H9 (cell line): ENCODE results near the gene ILF3. TPM values are rescaled to one million over a fixed set of nuclear protein-coding genes. Genes with fewer than 3 reads are reported as not detected.

Experiments used
- DNase-seq: peaks from one replicate; pipeline ENCODE4 v3.0.0-alpha.2; 2017
- H2AFZ ChIP-seq: one replicate; pipeline ENCODE4 v1.6.1; 2013; ENCODE audit warnings: mild to moderate bottlenecking, low read length, control low read depth, moderate library complexity
- H2AK5ac ChIP-seq: 2 replicates; pipeline ENCODE4 v1.6.1; 2013; ENCODE audit warnings: low read length, control low read depth, mixed read lengths; ENCODE audit not compliant: insufficient read length
- H2BK120ac ChIP-seq: one replicate; pipeline ENCODE4 v1.6.1; 2013; ENCODE audit warnings: low read depth, mild to moderate bottlenecking, low read length, control low read depth, inconsistent platforms; ENCODE audit not compliant: poor library complexity, severe bottlenecking
- H2BK12ac ChIP-seq: 2 replicates; pipeline ENCODE4 v1.6.1; 2013; ENCODE audit warnings: low read length, control low read depth, mixed read lengths, low read depth; ENCODE audit not compliant: insufficient read length
- H2BK15ac ChIP-seq: 2 replicates; pipeline ENCODE4 v1.6.1; 2013; ENCODE audit warnings: low read depth, low read length, control low read depth
- H2BK20ac ChIP-seq: one replicate; pipeline ENCODE4 v1.6.1; 2013; ENCODE audit warnings: low read depth, mild to moderate bottlenecking, low read length, control low read depth, inconsistent platforms; ENCODE audit not compliant: poor library complexity, severe bottlenecking
- H2BK5ac ChIP-seq: 2 replicates; pipeline ENCODE4 v1.6.1; 2013; ENCODE audit warnings: low read length, control low read depth, mixed read lengths; ENCODE audit not compliant: insufficient read length
- H3K14ac ChIP-seq: 2 replicates; pipeline ENCODE4 v1.6.1; 2013; ENCODE audit warnings: low read length, control low read depth; ENCODE audit not compliant: insufficient read depth
- H3K18ac ChIP-seq: 2 replicates; pipeline ENCODE4 v1.6.1; 2013; ENCODE audit warnings: low read depth, mild to moderate bottlenecking, mixed read lengths, low read length, control low read depth; ENCODE audit not compliant: insufficient read length
- H3K23ac ChIP-seq: 2 replicates; pipeline ENCODE4 v1.6.1; 2013; ENCODE audit warnings: low read length, control low read depth, mixed read lengths, low read depth; ENCODE audit not compliant: insufficient read length
- H3K23me2 ChIP-seq: 2 replicates; pipeline ENCODE4 v1.6.1; 2013; ENCODE audit warnings: low read depth, mild to moderate bottlenecking, mixed read lengths, low read length, control low read depth; ENCODE audit not compliant: insufficient read length, poor library complexity, severe bottlenecking
- H3K27ac ChIP-seq: 2 replicates; pipeline ENCODE4 v1.5.1; 2013; ENCODE audit warnings: low read length, control low read depth, mixed read lengths, low read depth; ENCODE audit not compliant: insufficient read length
- H3K27me3 ChIP-seq: 2 replicates; pipeline ENCODE4 v1.6.1; 2013; ENCODE audit warnings: low read length, control low read depth, inconsistent platforms; ENCODE audit not compliant: insufficient read depth
- H3K4ac ChIP-seq: 2 replicates; pipeline ENCODE4 v1.6.1; 2013; ENCODE audit warnings: low read depth, mild to moderate bottlenecking, control low read depth, inconsistent platforms, low read length, moderate library complexity
- H3K4me1 ChIP-seq: 2 replicates; pipeline ENCODE4 v1.6.1; 2013; ENCODE audit warnings: low read length, control low read depth, inconsistent platforms; ENCODE audit not compliant: insufficient read depth
- H3K4me2 ChIP-seq: 2 replicates; pipeline ENCODE4 v1.6.1; 2013; ENCODE audit warnings: low read length, control low read depth, mixed read lengths; ENCODE audit not compliant: insufficient read length, insufficient read depth
- H3K56ac ChIP-seq: 2 replicates; pipeline ENCODE4 v1.6.1; 2013; ENCODE audit warnings: low read depth, mild to moderate bottlenecking, mixed read lengths, low read length, control low read depth; ENCODE audit not compliant: insufficient read length
- H3K79me1 ChIP-seq: 2 replicates; pipeline ENCODE4 v1.6.1; 2013; ENCODE audit warnings: low read depth, mild to moderate bottlenecking, moderate library complexity, low read length, control low read depth, inconsistent platforms; ENCODE audit not compliant: insufficient read depth, poor library complexity, severe bottlenecking
- H3K79me2 ChIP-seq: 2 replicates; pipeline ENCODE4 v1.6.1; 2013; ENCODE audit warnings: low read length, control low read depth, inconsistent platforms; ENCODE audit not compliant: insufficient read depth
- H3K9ac ChIP-seq: 2 replicates; pipeline ENCODE4 v1.6.1; 2013; ENCODE audit warnings: low read length, control low read depth, mixed read lengths; ENCODE audit not compliant: insufficient read length; ENCODE audit errors: extremely low read depth
- H3K9me3 ChIP-seq: one replicate; pipeline ENCODE4 v1.6.1; 2013; ENCODE audit warnings: low read depth, low read length, inconsistent platforms; ENCODE audit not compliant: control insufficient read depth
- H3T11ph ChIP-seq: one replicate; pipeline ENCODE4 v1.6.1; 2013; ENCODE audit warnings: mild to moderate bottlenecking, low read length, control low read depth, inconsistent platforms
- H4K20me1 ChIP-seq: one replicate; pipeline ENCODE4 v1.6.1; 2013; ENCODE audit not compliant: control insufficient read depth, insufficient read length, insufficient read depth
- H4K5ac ChIP-seq: 2 replicates; pipeline ENCODE4 v1.6.1; 2013; ENCODE audit warnings: low read depth, mild to moderate bottlenecking, mixed read lengths, low read length, control low read depth; ENCODE audit not compliant: insufficient read length
- H4K8ac ChIP-seq: replicated peaks from 2 replicates; pipeline ENCODE4 v1.6.1; 2013; ENCODE audit warnings: low read length, control low read depth, mixed read lengths, low read depth; ENCODE audit not compliant: insufficient read length
- H4K91ac ChIP-seq: 2 replicates; pipeline ENCODE4 v1.6.1; 2013; ENCODE audit warnings: low read depth, mild to moderate bottlenecking, moderate library complexity, mixed read lengths, low read length, control low read depth; ENCODE audit not compliant: insufficient read length
- H3K27ac Mint-ChIP-seq, 3 experiments: 2 replicates in 2 of 3; 3 replicates in 1 of 3; pipeline ENCODE4 v1.8.0; 2020 to 2021; ENCODE audit warnings: mixed read lengths in 3 of 3, mild to moderate bottlenecking in 1 of 3, moderate library complexity in 1 of 3
- H3K27me3 Mint-ChIP-seq: 2 replicates; pipeline ENCODE4 v1.8.0; 2021; ENCODE audit warnings: low read depth, mild to moderate bottlenecking, moderate library complexity, mixed read lengths
- H3K36me3 Mint-ChIP-seq, 3 experiments: 2 replicates in 2 of 3; 3 replicates in 1 of 3; pipeline ENCODE4 v1.8.0; 2020 to 2021; ENCODE audit warnings: low read depth in 3 of 3, mixed read lengths in 3 of 3; ENCODE audit not compliant: insufficient read depth in 1 of 3
- H3K4me1 Mint-ChIP-seq, 2 experiments: 2 replicates each; pipeline ENCODE4 v1.8.0; 2020; ENCODE audit warnings: mixed read lengths in 2 of 2
- H3K4me3 Mint-ChIP-seq, 2 experiments: 2 replicates in 1 of 2; 3 replicates in 1 of 2; pipeline ENCODE4 v1.8.0; 2020 to 2021; ENCODE audit warnings: mild to moderate bottlenecking in 2 of 2, mixed read lengths in 2 of 2, moderate library complexity in 1 of 2
- H3K9me3 Mint-ChIP-seq, 2 experiments: 2 replicates in 1 of 2; 3 replicates in 1 of 2; pipeline ENCODE4 v1.8.0; 2020; ENCODE audit warnings: mild to moderate bottlenecking in 2 of 2, mixed read lengths in 2 of 2, moderate library complexity in 1 of 2
- WGBS: extraction: QIAGEN DNeasy Blood & Tissue Kit; methylation state at CpG from one replicate; pipeline ENCODE4 v1.1.7; 2013; ENCODE audit warnings: missing lambda C conversion rate, low lambda C conversion rate, mixed read lengths; ENCODE audit not compliant: insufficient read length; ENCODE audit errors: extremely low coverage; 5-methylcytosine and 5-hydroxymethylcytosine counted together
- total RNA-seq: library from RNA; stranded (reverse); gene quantifications from 2 replicates; pipeline ENCODE4 v1.2.1, GENCODE V29; 2021
- TF ChIP-seq, protein P1 (sequence below): fragments of 200-600 bp; sonication (generic); conservative IDR thresholded peaks from 3 replicates; pipeline ENCODE4 v1.8.0; 2021; ENCODE audit warnings: antibody characterized with exemption, mild to moderate bottlenecking

The ILF3 gene
- total RNA-seq, 1 experiment from 2014 or later: 841 TPM

GRCh38 chr19:10617409-10618121, 36.6 kb upstream of the ILF3 start:
- H3K56ac ChIP-seq: no peak overlapping the region
- H4K20me1 ChIP-seq: no peaks in the 10 kb centered on the region
- Mint-ChIP-seq H3K27ac (no peak overlapping the region), H3K9me3 (no peaks in the 10 kb centered on the region), H3K36me3 (peaks cover 2 to 11% (median 5%) of the 10 kb centered on the region in 3 experiments; a peak in 6 of 7 replicates), H3K4me3 (no peak overlapping the region; a peak in 1 of 5 replicates), H3K4me1 (no peaks in the 10 kb centered on the region), H3K27me3 (no peaks in the 10 kb centered on the region)
- no peak overlapping the region for H4K8ac ChIP-seq
- H2BK120ac ChIP-seq: no peak overlapping the region
- H2BK20ac ChIP-seq: no peak overlapping the region
- H3K9me3 ChIP-seq: no peaks in the 10 kb centered on the region
- no peak overlapping the region for H2BK5ac ChIP-seq
- no peak overlapping the region for H3K18ac ChIP-seq
- no peak overlapping the region for H4K91ac ChIP-seq
- H2BK12ac ChIP-seq: no peak overlapping the region
- H3K79me1 ChIP-seq: no peaks in the 10 kb centered on the region
- H2BK15ac ChIP-seq: no peak overlapping the region
- no peaks in the 10 kb centered on the region for H3K23me2 ChIP-seq
- H4K5ac ChIP-seq: no peak overlapping the region
- no peak for DNase-seq
- H3K4me1 ChIP-seq: no peaks in the 10 kb centered on the region
- no peak overlapping the region for H3T11ph ChIP-seq
- no peak overlapping the region for H3K23ac ChIP-seq
- H3K9ac ChIP-seq: no peak overlapping the region
- WGBS: no CpG with 5 or more reads among the region's 15 CpGs
- no peak overlapping the region for H3K4me2 ChIP-seq
- TF ChIP-seq, protein P1, sequence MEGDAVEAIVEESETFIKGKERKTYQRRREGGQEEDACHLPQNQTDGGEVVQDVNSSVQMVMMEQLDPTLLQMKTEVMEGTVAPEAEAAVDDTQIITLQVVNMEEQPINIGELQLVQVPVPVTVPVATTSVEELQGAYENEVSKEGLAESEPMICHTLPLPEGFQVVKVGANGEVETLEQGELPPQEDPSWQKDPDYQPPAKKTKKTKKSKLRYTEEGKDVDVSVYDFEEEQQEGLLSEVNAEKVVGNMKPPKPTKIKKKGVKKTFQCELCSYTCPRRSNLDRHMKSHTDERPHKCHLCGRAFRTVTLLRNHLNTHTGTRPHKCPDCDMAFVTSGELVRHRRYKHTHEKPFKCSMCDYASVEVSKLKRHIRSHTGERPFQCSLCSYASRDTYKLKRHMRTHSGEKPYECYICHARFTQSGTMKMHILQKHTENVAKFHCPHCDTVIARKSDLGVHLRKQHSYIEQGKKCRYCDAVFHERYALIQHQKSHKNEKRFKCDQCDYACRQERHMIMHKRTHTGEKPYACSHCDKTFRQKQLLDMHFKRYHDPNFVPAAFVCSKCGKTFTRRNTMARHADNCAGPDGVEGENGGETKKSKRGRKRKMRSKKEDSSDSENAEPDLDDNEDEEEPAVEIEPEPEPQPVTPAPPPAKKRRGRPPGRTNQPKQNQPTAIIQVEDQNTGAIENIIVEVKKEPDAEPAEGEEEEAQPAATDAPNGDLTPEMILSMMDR: no peak
- no peak overlapping the region for H3K4ac ChIP-seq
- no peak overlapping the region for H3K27ac ChIP-seq
- no peak overlapping the region for H3K14ac ChIP-seq
- no peak overlapping the region for H2AK5ac ChIP-seq
- no peak overlapping the region for H2AFZ ChIP-seq
- H3K27me3 ChIP-seq: no peaks in the 10 kb centered on the region
- H3K79me2 ChIP-seq: no peaks in the 10 kb centered on the region
